GM13977 (cell line): ENCODE measurements around the gene SLC49A4.

Experiments used
- DNase-seq: peaks from one replicate; pipeline ENCODE4 v3.0.0; 2012; ENCODE audit warnings: low spot score
- in situ Hi-C: fragments of 300-500 bp; cut with MboI; formaldehyde crosslinking; loops from one replicate; pipeline ENCODE4 v1.12.0; 2022; ENCODE audit warnings: low sequenced_read_pairs, low pct_unique_long_range_greater_than_20kb, mixed read lengths, inconsistent platforms; ENCODE audit not compliant: unreplicated experiment
- TF ChIP-seq, protein P1 (sequence below): IDR thresholded peaks from 2 replicates; pipeline ENCODE4 v1.5.1; 2012; ENCODE audit warnings: mild to moderate bottlenecking, control low read depth; ENCODE audit not compliant: insufficient read depth; ENCODE audit errors: extremely low read depth, missing control alignments

Gene SLC49A4

GRCh38 chr3:122893754-122894668 lies 99.1 kb downstream of the SLC49A4 start:
- in situ Hi-C loops = no loop called here
- no peak for DNase-seq
- TF ChIP-seq, protein P1, sequence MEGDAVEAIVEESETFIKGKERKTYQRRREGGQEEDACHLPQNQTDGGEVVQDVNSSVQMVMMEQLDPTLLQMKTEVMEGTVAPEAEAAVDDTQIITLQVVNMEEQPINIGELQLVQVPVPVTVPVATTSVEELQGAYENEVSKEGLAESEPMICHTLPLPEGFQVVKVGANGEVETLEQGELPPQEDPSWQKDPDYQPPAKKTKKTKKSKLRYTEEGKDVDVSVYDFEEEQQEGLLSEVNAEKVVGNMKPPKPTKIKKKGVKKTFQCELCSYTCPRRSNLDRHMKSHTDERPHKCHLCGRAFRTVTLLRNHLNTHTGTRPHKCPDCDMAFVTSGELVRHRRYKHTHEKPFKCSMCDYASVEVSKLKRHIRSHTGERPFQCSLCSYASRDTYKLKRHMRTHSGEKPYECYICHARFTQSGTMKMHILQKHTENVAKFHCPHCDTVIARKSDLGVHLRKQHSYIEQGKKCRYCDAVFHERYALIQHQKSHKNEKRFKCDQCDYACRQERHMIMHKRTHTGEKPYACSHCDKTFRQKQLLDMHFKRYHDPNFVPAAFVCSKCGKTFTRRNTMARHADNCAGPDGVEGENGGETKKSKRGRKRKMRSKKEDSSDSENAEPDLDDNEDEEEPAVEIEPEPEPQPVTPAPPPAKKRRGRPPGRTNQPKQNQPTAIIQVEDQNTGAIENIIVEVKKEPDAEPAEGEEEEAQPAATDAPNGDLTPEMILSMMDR = no peak

DNA sequence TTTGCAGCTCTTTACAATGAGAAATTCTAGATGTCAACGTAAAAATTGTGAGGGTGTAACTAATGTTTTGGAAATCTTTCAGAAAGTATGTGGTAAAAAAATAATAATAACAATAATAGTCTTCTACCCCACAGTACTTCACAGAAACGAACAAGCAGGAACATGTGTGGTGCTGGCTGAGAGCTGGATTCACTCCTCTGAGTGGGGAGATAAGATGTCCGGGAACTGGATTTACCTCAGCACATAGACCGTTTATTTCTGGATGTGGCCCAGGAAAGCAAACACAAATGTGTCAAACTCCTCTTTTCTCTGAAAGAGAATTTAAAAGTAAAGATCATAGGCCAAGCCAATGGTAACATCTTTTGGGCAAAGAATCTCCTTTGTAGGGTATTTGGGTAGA lies 103.4 kb downstream of the SLC49A4 start:
- TF ChIP-seq, protein P1 = no peak
- DNase-seq = no peak
- in situ Hi-C loops = no loop called here

- TF ChIP-seq, protein P1 = no peak
- in situ Hi-C loops = no loop called here
- no peak for DNase-seq
Measured at GRCh38 chr3:122902326-122902725, 107.5 kb downstream of the SLC49A4 start.

DNA sequence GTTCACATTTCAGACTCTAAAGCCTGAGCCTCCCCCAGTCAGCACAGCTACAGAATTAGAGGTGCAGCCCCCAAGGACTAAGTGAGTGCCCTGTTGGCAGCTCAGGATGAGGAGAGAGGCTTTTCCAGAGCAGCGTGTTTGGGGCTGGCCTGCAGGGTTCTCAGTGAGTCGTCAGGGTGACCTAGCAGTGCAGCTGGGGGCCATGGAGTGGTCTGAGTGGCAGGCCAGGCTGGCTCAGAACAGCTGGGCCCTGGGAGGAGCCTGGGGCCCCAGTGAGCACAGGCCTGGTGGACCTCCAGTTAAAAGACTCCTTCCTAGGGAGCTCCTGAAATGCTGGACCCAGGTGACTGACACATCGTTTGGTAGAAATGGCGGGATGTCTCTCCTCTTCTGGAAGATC lies 108.3 kb downstream of the SLC49A4 start:
- TF ChIP-seq, protein P1 = no peak
- in situ Hi-C loops = no loop called here
- DNase-seq = no peak

GRCh38 chr3:122907471-122907870 lies 112.6 kb downstream of the SLC49A4 start:
- TF ChIP-seq, protein P1 = no peak
- no peak for DNase-seq
- in situ Hi-C loops = no loop called here

DNA sequence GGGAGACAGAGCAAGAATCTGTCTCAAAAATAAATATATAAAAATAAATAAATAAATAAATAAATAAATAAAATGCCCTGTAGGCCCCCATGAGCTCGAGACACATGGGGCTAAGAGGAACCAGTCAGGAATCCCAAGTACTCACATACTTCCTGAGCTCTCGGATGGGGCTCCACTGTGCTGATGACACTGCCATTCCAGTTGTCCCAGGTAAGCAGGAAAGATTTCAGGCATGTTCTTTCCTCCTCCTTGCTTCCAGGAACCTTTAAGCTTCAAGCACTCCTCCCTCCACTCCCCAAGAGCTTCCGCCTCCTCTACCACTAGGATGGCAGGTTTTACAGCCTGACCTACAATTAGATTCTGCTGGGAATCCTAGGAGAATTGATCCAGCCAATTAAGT lies 113.4 kb downstream of the SLC49A4 start:
- TF ChIP-seq, protein P1 = no peak
- DNase-seq = no peak
- in situ Hi-C loops = no loop called here
